HEK293 (cell line): Measurements from ENCODE around the gene QPCT.

Experiments used
- CTCF ChIP-seq: fragments of 450-650 bp; formaldehyde crosslinking; IDR thresholded peaks from 2 replicates; pipeline ENCODE4 v1.5.1; 2016; ENCODE audit warnings: missing biosample characterization, missing genetic modification characterization
- MYNN ChIP-seq: fragments of 450-650 bp; formaldehyde crosslinking; IDR thresholded peaks from 2 replicates; pipeline ENCODE4 v1.5.1; 2016; ENCODE audit warnings: missing biosample characterization, missing genetic modification characterization, borderline replicate concordance
- MZF1 ChIP-seq: fragments of 450-650 bp; formaldehyde crosslinking; IDR thresholded peaks from 2 replicates; pipeline ENCODE4 v1.5.1; 2017; ENCODE audit warnings: missing biosample characterization, missing genetic modification characterization, borderline replicate concordance
- TCF7L2 ChIP-seq: IDR thresholded peaks from 2 replicates; pipeline ENCODE4 v1.6.1; 2011; ENCODE audit warnings: low read depth, mild to moderate bottlenecking, inconsistent platforms, low read length, moderate library complexity, borderline replicate concordance
- ZBTB8A ChIP-seq: fragments of 450-650 bp; formaldehyde crosslinking; IDR thresholded peaks from 2 replicates; pipeline ENCODE4 v1.5.1; 2016; ENCODE audit warnings: missing biosample characterization, missing genetic modification characterization
- ZNF10 ChIP-seq: fragments of 450-650 bp; formaldehyde crosslinking; IDR thresholded peaks from 2 replicates; pipeline ENCODE4 v1.5.1; 2017; ENCODE audit warnings: missing biosample characterization, missing genetic modification characterization
- ZNF148 ChIP-seq: fragments of 450-650 bp; formaldehyde crosslinking; IDR thresholded peaks from 2 replicates; pipeline ENCODE4 v1.5.0; 2017; ENCODE audit warnings: missing biosample characterization, missing genetic modification characterization, borderline replicate concordance
- ZNF19 ChIP-seq: fragments of 450-650 bp; formaldehyde crosslinking; IDR thresholded peaks from 2 replicates; pipeline ENCODE4; 2016; ENCODE audit warnings: missing biosample characterization, missing genetic modification characterization, low read depth
- ZNF350 ChIP-seq: fragments of 450-650 bp; formaldehyde crosslinking; IDR thresholded peaks from 2 replicates; pipeline ENCODE4 v1.5.0; 2017; ENCODE audit warnings: missing biosample characterization, mild to moderate bottlenecking, missing genetic modification characterization

DNA sequence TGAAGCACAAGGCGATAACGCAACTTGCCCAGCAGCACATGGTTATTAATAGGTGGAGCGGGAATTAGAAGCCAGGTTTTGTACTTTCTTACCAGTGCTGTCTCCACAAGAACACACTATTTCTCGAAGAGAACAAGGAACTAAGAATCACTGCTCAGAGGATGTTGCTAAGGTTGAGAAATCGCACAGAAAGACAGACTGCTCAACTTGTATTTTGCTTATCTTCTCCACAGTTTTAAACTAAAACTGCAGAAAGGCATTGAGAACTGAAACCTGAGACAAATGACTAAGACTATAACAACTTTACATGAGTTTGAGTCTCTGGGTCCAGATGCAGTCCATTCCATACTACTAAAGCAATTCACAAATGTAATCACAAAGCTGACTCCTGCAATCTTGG lies 26.0 kb upstream of the QPCT start:
- TF ChIP-seq CTCF (tag by site-specific recombination), result no peak
- no peak for TF ChIP-seq ZNF10 (tag by site-specific recombination)
- no peak for TF ChIP-seq TCF7L2
- TF ChIP-seq MZF1 (tag by site-specific recombination), result no peak
- TF ChIP-seq MYNN (tag by site-specific recombination), result no peak
- no peak for TF ChIP-seq ZBTB8A (tag by site-specific recombination)
- no peak for TF ChIP-seq ZNF350 (tag by site-specific recombination)
- no peak for TF ChIP-seq ZNF148 (tag by site-specific recombination)
- no peak for TF ChIP-seq ZNF19 (tag by site-specific recombination)
